ENCODE data around the gene C17orf67. TPM values are rescaled to one million over a fixed set of nuclear protein-coding genes. Genes with fewer than 3 reads are reported as not detected.

The C17orf67 gene
- total and polyA plus RNA-seq, 10 of the 15 experiments (the other 5 are each of a cell fraction or from before 2014, with no cell fraction given), result 0.24 to 3.3 (median 0.89) TPM

DNA sequence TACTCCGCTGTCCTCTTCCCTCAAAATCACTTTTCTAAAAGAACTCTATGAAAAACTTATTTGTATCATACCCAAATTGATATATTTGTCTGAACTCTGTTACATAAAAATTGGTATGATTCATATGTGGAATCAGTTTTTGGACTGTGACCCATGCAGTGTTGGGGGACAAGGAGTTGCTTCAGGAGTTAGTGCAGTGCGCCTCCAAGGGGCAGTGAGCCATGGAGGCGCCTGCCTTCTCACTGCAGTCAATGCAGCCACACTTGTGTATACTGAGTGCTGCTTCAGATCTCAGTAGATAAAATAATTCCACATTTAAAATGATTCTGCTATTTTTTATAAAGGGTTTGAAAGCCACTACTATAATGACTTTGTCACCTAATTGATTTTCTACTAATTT lies 32.8 kb upstream of the C17orf67 start:
- in situ Hi-C loops (cut with MboI) (no loop called here), intact Hi-C loops (cut with micrococcal nuclease; ENCODE audit: unreplicated experiment) (no loop called here)
- no peak overlapping the region for H3K27ac ChIP-seq (ENCODE audit: control insufficient read depth, insufficient read depth)
- 48% methylated on average over 3 of the region's 3 CpGs for WGBS (ENCODE audit: insufficient coverage, insufficient replicate concordance, low lambda C conversion rate, missing lambda C conversion rate)
- RAD21 ChIA-PET (ENCODE audit: unreplicated experiment), result no interaction called here
- 0 out of 3 replicates have a peak, but pooled peaks have one; percentile 20 for ATAC-seq
- no peak overlapping the region for H3K4me2 ChIP-seq (ENCODE audit: control insufficient read depth, insufficient read depth)
- H3K4me3 ChIP-seq, result no peak overlapping the region
- SMC1A ChIA-PET (ENCODE audit: uncharacterized antibody, unreplicated experiment), result interaction anchor here (1.2 kb wide), 1 partner anchor 10 kb away, joined by 3 read pairs; no protein-coding TSS in a partner anchor
- no peaks in the 10 kb centered on the region for H3K79me2 ChIP-seq (ENCODE audit: control insufficient read depth, insufficient read depth, low read length)
- no peaks in the 10 kb centered on the region for H3K27me3 ChIP-seq (replicated peaks in 1 of 2; ENCODE audit: control insufficient read depth in 2 of 2, insufficient read depth in 2 of 2, low read length in 1 of 2)
- CTCF ChIA-PET, result interaction anchor here (1.1 to 2.1 kb wide), 2 partner anchors 46 to 47 kb away, joined by 4 to 6 read pairs; no protein-coding TSS in a partner anchor
- no peak overlapping the region for H3K9ac ChIP-seq (ENCODE audit: control insufficient read depth, insufficient read depth, low read length)
- H3K4me1 ChIP-seq (ENCODE audit: control insufficient read depth, insufficient read depth, low read length), result peaks cover 9% of the 10 kb centered on the region
- H3K36me3 ChIP-seq (ENCODE audit: control insufficient read depth in 2 of 2, insufficient read depth in 2 of 2, low read length in 1 of 2), result peaks cover 0 to 8% of the 10 kb centered on the region in 2 experiments; a peak in 2 of 4 replicates
- POLR2A ChIA-PET, result no interaction called here
- BruUV-seq (replicated peaks), result no TSS peak
- no peaks in the 10 kb centered on the region for H4K20me1 ChIP-seq (ENCODE audit: control insufficient read depth, insufficient read depth)
- FAIRE-seq, result no peak
- H3K9me3 ChIP-seq (replicated peaks; ENCODE audit: control insufficient read depth, insufficient read depth, low read length), result peaks cover 10% of the 10 kb centered on the region
- no peak for TF ChIP-seq CBFB (IDR thresholded peaks at IDR 0.05; ENCODE audit: low read depth)
- TF ChIP-seq CTCF (IDR thresholded peaks at IDR 0.05 in 2 of 3, conservative IDR thresholded peaks at IDR 0.05 in 1 of 3; ENCODE audit: control insufficient read depth in 2 of 3, extremely low read depth in 1 of 3, insufficient read depth in 1 of 3, low read depth in 3 of 3, low read length in 3 of 3), result peak in 2 of 3 experiments; percentile 13 to 28; a peak in 2 of 6 replicates
- DNase-seq (ENCODE audit: low read depth, low spot score), result no peak
- no peak overlapping the region for H2AFZ ChIP-seq (ENCODE audit: control insufficient read depth, low read depth, low read length)

DNA sequence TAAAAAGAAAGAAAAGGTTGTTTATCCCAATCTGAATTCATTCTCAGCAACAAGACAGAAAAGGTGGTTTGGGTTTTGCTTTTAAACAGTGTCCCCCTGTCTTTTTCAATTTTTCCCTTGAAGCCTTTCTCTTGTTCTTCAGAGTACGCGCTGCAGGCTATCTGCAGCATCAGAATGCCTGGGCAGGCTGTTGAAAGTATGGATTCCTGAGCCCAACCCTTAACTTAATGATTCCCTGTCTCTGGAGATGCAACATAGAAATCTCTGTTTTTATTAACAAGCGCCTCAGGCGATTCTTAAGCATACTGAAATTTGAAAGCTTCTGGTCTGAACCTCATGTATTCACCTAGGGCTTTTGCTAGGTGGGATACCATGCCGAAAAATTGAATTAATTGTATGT lies 32.4 kb upstream of the C17orf67 start:
- DNase-seq (ENCODE audit: low read depth, low spot score) (no peak), FAIRE-seq (no peak), ATAC-seq (no peak)
- Histone ChIP-seq H3K79me2 (ENCODE audit: control insufficient read depth, insufficient read depth, low read length) (no peaks in the 10 kb centered on the region), H3K9ac (ENCODE audit: control insufficient read depth, insufficient read depth, low read length) (no peak overlapping the region), H3K36me3 (ENCODE audit: control insufficient read depth in 2 of 2, insufficient read depth in 2 of 2, low read length in 1 of 2) (peaks cover 0 to 8% of the 10 kb centered on the region in 2 experiments; a peak in 2 of 4 replicates), H3K4me3 (no peak overlapping the region), H3K4me2 (ENCODE audit: control insufficient read depth, insufficient read depth) (no peak overlapping the region), H4K20me1 (ENCODE audit: control insufficient read depth, insufficient read depth) (no peaks in the 10 kb centered on the region), H3K9me3 (replicated peaks; ENCODE audit: control insufficient read depth, insufficient read depth, low read length) (peaks cover 8% of the 10 kb centered on the region), H3K27ac (ENCODE audit: control insufficient read depth, insufficient read depth) (no peak overlapping the region), H3K27me3 (replicated peaks in 1 of 2; ENCODE audit: control insufficient read depth in 2 of 2, insufficient read depth in 2 of 2, low read length in 1 of 2) (no peaks in the 10 kb centered on the region), H3K4me1 (ENCODE audit: control insufficient read depth, insufficient read depth, low read length) (peaks cover 8% of the 10 kb centered on the region), H2AFZ (ENCODE audit: control insufficient read depth, low read depth, low read length) (no peak overlapping the region)
- POLR2A ChIA-PET, result no interaction called here
- in situ Hi-C loops (cut with MboI), result no loop called here
- 99% methylated on average over 5 of the region's 5 CpGs for WGBS (ENCODE audit: insufficient coverage, insufficient replicate concordance, low lambda C conversion rate, missing lambda C conversion rate)
- intact Hi-C loops (cut with micrococcal nuclease; ENCODE audit: unreplicated experiment), result no loop called here
- SMC1A ChIA-PET (ENCODE audit: uncharacterized antibody, unreplicated experiment), result interaction anchor here (1.2 kb wide), 2 partner anchors 10 to 46 kb away, joined by 3 to 5 read pairs; no protein-coding TSS in a partner anchor
- TF ChIP-seq SMC3 (IDR thresholded peaks at IDR 0.05; ENCODE audit: borderline replicate concordance, low read length) (no peak), ZNF592 (IDR thresholded peaks at IDR 0.05) (no peak)
- RAD21 ChIA-PET (ENCODE audit: unreplicated experiment), result no interaction called here
- CTCF ChIA-PET, result interaction anchor here (2.1 kb wide), 1 partner anchor 46 kb away, joined by 6 read pairs; no protein-coding TSS in a partner anchor
- BruUV-seq (replicated peaks), result no TSS peak
